MM.1S (cell line): Measurements from ENCODE around the gene ATAD3B.
A peak's percentile ranks its signal among the peaks of the same experiment; 100 is the strongest.
"Not testable (repeated sequence)": the region's sequence is repeated elsewhere in the genome, so short reads cannot be mapped to it uniquely, and the experiment has no call there.

Source experiments
- DNase-seq: peaks from one replicate; pipeline ENCODE4 v3.0.0-alpha.2; 2015
- H2AFZ ChIP-seq: fragments of 300-600 bp; sonication (generic); 2 replicates; pipeline ENCODE4 v1.6.0; 2016; ENCODE audit warnings: antibody characterized with exemption, low read length
- H3F3A ChIP-seq: fragments of 300-600 bp; sonication (generic); 2 replicates; pipeline ENCODE4 v1.6.1; 2016; ENCODE audit warnings: mild to moderate bottlenecking, antibody characterized with exemption, low read length, moderate library complexity, mixed read lengths; ENCODE audit not compliant: insufficient read depth
- H3K27ac ChIP-seq: fragments of 300-600 bp; sonication (generic); 2 replicates; pipeline ENCODE4 v1.5.1; 2016; ENCODE audit warnings: mild to moderate bottlenecking, low read length
- H3K27me3 ChIP-seq: fragments of 300-600 bp; sonication (generic); replicated peaks from 2 replicates; pipeline ENCODE4 v1.6.0; 2016; ENCODE audit warnings: low read length; ENCODE audit not compliant: insufficient read depth
- H3K36me3 ChIP-seq: fragments of 300-600 bp; sonication (generic); replicated peaks from 2 replicates; pipeline ENCODE4 v1.6.1; 2016; ENCODE audit warnings: mild to moderate bottlenecking, low read length, mixed read lengths; ENCODE audit not compliant: insufficient read depth
- H3K4me1 ChIP-seq: fragments of 300-600 bp; sonication (generic); 2 replicates; pipeline ENCODE4 v1.6.1; 2016; ENCODE audit warnings: low read length, mixed read lengths
- H3K4me2 ChIP-seq: fragments of 300-600 bp; sonication (generic); 2 replicates; pipeline ENCODE4 v1.6.0; 2016; ENCODE audit warnings: low read depth, low read length
- H3K4me3 ChIP-seq: fragments of 300-600 bp; sonication (generic); 2 replicates; pipeline ENCODE4 v1.5.1; 2016; ENCODE audit warnings: low read length, mixed read lengths
- H3K79me2 ChIP-seq: fragments of 300-600 bp; sonication (generic); 2 replicates; pipeline ENCODE4 v1.6.1; 2016; ENCODE audit warnings: mixed run types, low read length, mixed read lengths
- H3K9ac ChIP-seq: fragments of 300-600 bp; sonication (generic); 2 replicates; pipeline ENCODE4 v1.6.1; 2016; ENCODE audit warnings: low read length, mixed read lengths
- H3K9me2 ChIP-seq: fragments of 300-600 bp; sonication (generic); replicated peaks from 2 replicates; pipeline ENCODE4 v1.6.1; 2016; ENCODE audit warnings: mild to moderate bottlenecking, low read length, mixed read lengths; ENCODE audit not compliant: insufficient read depth
- H3K9me3 ChIP-seq: fragments of 300-600 bp; sonication (generic); replicated peaks from 2 replicates; pipeline ENCODE4 v1.6.1; 2016; ENCODE audit warnings: mild to moderate bottlenecking, low read length, mixed read lengths; ENCODE audit not compliant: insufficient read depth
- H4K20me1 ChIP-seq: fragments of 300-600 bp; sonication (generic); 2 replicates; pipeline ENCODE4 v1.6.1; 2016; ENCODE audit warnings: mild to moderate bottlenecking, low read length, moderate library complexity, mixed read lengths; ENCODE audit not compliant: insufficient read depth
- CTCF ChIP-seq: fragments of 300-600 bp; sonication (generic); IDR thresholded peaks from 2 replicates; pipeline ENCODE4 v1.5.1; 2016; ENCODE audit warnings: antibody characterized with exemption, low read length, mixed read lengths
- EZH2 ChIP-seq: fragments of 300-600 bp; sonication (generic); optimal IDR thresholded peaks from 2 replicates; pipeline ENCODE3; 2017; ENCODE audit warnings: low read depth, mild to moderate bottlenecking, antibody characterized with exemption, low read length, mixed read lengths
- EZH2phosphoT487 ChIP-seq: fragments of 300-600 bp; sonication (generic); IDR thresholded peaks from 2 replicates; pipeline ENCODE4 v1.6.1; 2018; ENCODE audit warnings: antibody characterized with exemption, low read length

The ATAD3B gene

GRCh38 chr1:1491601-1492000, 20.0 kb downstream of the ATAD3B start:
- Histone ChIP-seq H3F3A (no peaks in the 10 kb centered on the region), H3K27me3 (no peaks in the 10 kb centered on the region), H3K9me3 (no peaks in the 10 kb centered on the region), H3K9ac (no peak overlapping the region), H2AFZ (no peak overlapping the region), H3K4me1 (no peaks in the 10 kb centered on the region), H3K27ac (no peak overlapping the region), H3K4me2 (no peak overlapping the region), H4K20me1 (no peaks in the 10 kb centered on the region), H3K9me2 (no peaks in the 10 kb centered on the region), H3K36me3 (peaks cover 13% of the 10 kb centered on the region; the same call in 1 of the 2 replicates), H3K4me3 (no peak overlapping the region), H3K79me2 (no peaks in the 10 kb centered on the region)
- no peak for DNase-seq
- TF ChIP-seq CTCF (no peak), EZH2 (no peak), EZH2phosphoT487 (no peak)

DNA sequence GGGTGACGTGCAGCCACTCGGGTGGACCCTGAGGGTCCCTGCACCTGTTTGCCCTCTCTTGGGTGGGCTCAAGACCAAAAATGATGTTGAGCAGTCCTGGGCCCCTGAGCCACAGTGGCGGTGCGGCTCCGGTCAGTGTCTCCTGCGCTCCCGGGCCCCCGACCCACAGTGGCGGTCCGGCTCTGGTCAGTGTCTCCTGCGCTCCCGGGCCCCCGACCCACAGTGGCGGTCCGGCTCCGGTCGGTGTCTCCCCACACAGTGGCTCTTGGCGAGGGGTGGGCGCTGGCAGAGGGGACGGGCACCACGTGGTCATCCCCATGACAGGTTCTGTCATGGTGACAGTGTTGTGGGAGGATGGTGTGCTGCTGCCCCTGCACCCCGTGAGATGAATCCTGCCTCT, 22.7 kb downstream of the ATAD3B start:
- not testable (repeated sequence) for H3K79me2 ChIP-seq, H3F3A ChIP-seq, H2AFZ ChIP-seq, DNase-seq, H3K36me3 ChIP-seq, H3K9me3 ChIP-seq, H4K20me1 ChIP-seq, H3K4me3 ChIP-seq, H3K9me2 ChIP-seq, H3K4me1 ChIP-seq, H3K27ac ChIP-seq, H3K4me2 ChIP-seq, H3K27me3 ChIP-seq, H3K9ac ChIP-seq

- H3K4me3 ChIP-seq, H3K36me3 ChIP-seq, H3K9ac ChIP-seq, H4K20me1 ChIP-seq, H3K27ac ChIP-seq, H2AFZ ChIP-seq, H3K27me3 ChIP-seq, H3K4me1 ChIP-seq, H3F3A ChIP-seq, H3K79me2 ChIP-seq, H3K9me3 ChIP-seq, H3K9me2 ChIP-seq, H3K4me2 ChIP-seq, DNase-seq: not testable (repeated sequence)
Observed at GRCh38 chr1:1495461-1495975, 24.0 kb downstream of the ATAD3B start.

DNA sequence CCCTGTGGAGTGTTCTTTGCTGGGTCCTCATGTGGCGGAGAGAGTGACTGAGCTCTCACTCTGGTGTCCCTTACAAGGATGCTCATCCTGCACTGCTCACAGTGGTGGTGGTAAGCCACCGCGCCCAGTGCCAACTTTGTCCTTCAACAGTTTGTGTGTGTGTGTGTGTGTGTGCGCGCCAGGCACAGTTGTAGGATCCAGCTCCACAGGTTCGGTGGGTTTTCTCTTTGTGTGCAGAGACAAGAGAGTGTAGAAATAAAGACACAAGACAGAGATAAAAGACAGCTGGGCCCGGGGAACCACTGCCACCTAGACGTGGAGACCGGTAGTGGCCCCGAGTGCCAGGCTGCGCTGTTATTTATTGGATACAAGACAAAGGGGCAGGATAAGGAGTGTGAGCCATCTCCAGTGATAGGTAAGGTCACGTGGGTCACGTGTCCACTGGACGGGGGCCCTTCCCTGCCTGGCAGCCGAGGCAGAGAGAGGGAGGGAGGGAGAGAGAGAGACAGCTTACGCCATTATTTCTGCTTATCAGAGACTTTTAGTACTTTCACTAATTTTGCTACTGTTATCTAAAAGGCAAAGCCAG, 33.3 kb downstream of the ATAD3B start:
- not testable (repeated sequence) for H3K27me3 ChIP-seq, H3K79me2 ChIP-seq, H3K4me1 ChIP-seq, H3K36me3 ChIP-seq, H3K9me3 ChIP-seq, H4K20me1 ChIP-seq, H3K9me2 ChIP-seq
- H3K4me3 ChIP-seq = peak overlapping the region; percentile 45
- peaks cover 15% of the 10 kb centered on the region for H3F3A ChIP-seq
- peak overlapping the region; percentile 34; the same call in 1 of the 2 replicates for H3K9ac ChIP-seq
- peak overlapping the region; percentile 68; the same call in 1 of the 2 replicates for H3K27ac ChIP-seq
- DNase-seq = peak; percentile 76
- H2AFZ ChIP-seq = peak overlapping the region; percentile 92
- TF ChIP-seq CTCF = peak; percentile 52
- H3K4me2 ChIP-seq = peak overlapping the region; percentile 88

- not testable (repeated sequence) for H2AFZ ChIP-seq, H3K4me1 ChIP-seq, H3K27me3 ChIP-seq, H3K9me3 ChIP-seq, H3K36me3 ChIP-seq, H3K79me2 ChIP-seq, H3K9me2 ChIP-seq, H4K20me1 ChIP-seq
- peak overlapping the region; percentile 45; the same call in 1 of the 2 replicates for H3K4me2 ChIP-seq
- peak overlapping the region; percentile 68; the same call in 1 of the 2 replicates for H3K27ac ChIP-seq
- H3F3A ChIP-seq = peaks cover 16% of the 10 kb centered on the region
- peak; percentile 29 for DNase-seq
- H3K4me3 ChIP-seq = peak overlapping the region; percentile 29; the same call in 1 of the 2 replicates
- peak overlapping the region; percentile 31; the same call in 1 of the 2 replicates for H3K9ac ChIP-seq
Observed at GRCh38 chr1:1505366-1505798, 33.8 kb downstream of the ATAD3B start.

DNA sequence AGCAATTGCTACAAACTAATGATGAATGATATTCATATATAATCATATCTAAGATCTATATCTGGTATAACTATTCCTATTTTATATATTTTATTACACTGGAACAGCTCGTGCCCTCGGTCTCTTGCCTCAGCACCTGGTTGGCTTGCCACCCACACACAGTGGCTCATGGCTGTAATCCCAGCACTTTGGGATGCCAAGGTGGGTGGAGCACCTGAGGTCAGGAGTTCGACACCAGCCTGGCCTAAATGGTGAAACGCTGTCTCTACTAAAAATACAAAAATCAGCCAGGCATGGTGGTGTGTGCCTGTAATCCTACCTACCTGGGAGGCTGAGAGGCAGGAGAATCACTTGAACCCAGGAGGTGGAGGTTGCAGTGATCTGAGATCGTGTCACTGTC, 34.2 kb downstream of the ATAD3B start:
- Histone ChIP-seq H2AFZ (peak overlapping the region; percentile 58), H3K4me2 (peak overlapping the region; percentile 45; the same call in 1 of the 2 replicates), H3F3A (peaks cover 18% of the 10 kb centered on the region), H3K9ac (peak overlapping the region; percentile 16; the same call in 1 of the 2 replicates)
- H3K9me2 ChIP-seq, H4K20me1 ChIP-seq, H3K36me3 ChIP-seq, H3K79me2 ChIP-seq, DNase-seq, H3K4me3 ChIP-seq, H3K27ac ChIP-seq, H3K27me3 ChIP-seq, H3K9me3 ChIP-seq, H3K4me1 ChIP-seq: not testable (repeated sequence)
